Right lobe of liver (tissue), 4 donors: ENCODE measurements around the gene KANK3.

Experiments
- CTCF ChIP-seq, 4 donors: fragments of 200-600 bp in 3 of 4; fragments of 450-650 bp in 1 of 4; IDR thresholded peaks; one replicate each; pipeline versions ENCODE4 v1.5.1 to v1.8.0; 2016 to 2022; ENCODE audit warnings: antibody characterized with exemption in 4 of 4, mild to moderate bottlenecking in 2 of 4
- POLR2A ChIP-seq: fragments of 450-650 bp; IDR thresholded peaks from one replicate; pipeline ENCODE4 v1.6.1; 2017; ENCODE audit warnings: antibody characterized with exemption, mild to moderate bottlenecking
- donor health status: DM: no; HTN: no; CAD: no.
- donor health status: DM: no; HTN: no; CAD: no.
- donor health status: DM: no; HTN: yes; CAD: no.

DNA sequence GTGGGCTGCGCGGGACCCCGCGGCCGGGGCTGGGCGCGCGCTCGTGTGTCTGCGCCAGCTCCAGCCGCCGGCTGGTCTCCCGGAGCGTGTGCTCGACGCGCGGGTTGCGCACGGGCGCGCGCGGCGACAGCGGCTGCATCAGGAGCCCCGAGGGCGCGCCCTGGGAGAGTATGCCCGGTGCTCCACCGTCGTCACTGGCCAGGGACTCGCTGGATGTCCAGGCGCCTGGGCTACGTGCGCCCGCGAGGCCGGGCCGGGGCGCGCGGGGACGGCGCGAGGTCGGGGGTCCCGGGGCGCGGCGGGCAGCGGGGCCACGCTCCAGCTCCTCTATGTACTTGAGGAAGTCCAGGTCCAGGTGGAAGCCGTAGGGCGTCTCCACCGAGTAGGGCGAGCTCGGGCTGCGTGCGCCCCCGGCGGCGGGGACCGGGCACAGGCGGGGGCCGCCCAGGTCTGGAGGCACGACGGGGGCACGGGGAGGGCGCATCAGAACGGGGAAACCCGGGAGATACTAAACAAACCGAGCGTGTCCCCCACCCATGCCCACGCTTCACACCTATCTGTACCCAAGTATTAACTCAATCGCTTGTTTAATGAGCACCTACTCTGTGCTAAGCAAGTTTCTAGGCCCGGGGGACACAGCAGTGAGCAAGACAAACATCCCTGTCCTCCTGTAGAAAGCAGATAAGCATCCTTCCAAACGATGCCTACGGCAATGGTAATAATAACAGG, 7.6 kb downstream of the KANK3 start:
- no peak for TF ChIP-seq CTCF (IDR thresholded peaks at IDR 0.05)
- no peak for TF ChIP-seq POLR2A
